Mesenchymal stem cell (in vitro differentiated cells and primary cell): ENCODE measurements around the gene KDF1.

Experiments
- DNase-seq: peaks from one replicate; pipeline ENCODE4 v3.0.0-alpha.2; 2013
- H2AFZ ChIP-seq: one replicate; pipeline ENCODE4 v1.6.1; 2013; ENCODE audit warnings: low read depth, mild to moderate bottlenecking, control low read depth, inconsistent platforms, low read length, moderate library complexity
- H2AK5ac ChIP-seq: 2 replicates; pipeline ENCODE4 v1.6.1; 2013; ENCODE audit warnings: low read length, moderate library complexity, mild to moderate bottlenecking, inconsistent platforms; ENCODE audit not compliant: severe bottlenecking
- H2BK120ac ChIP-seq: one replicate; pipeline ENCODE4 v1.6.1; 2013; ENCODE audit warnings: low read depth, mild to moderate bottlenecking, inconsistent platforms, low read length, moderate library complexity
- H2BK12ac ChIP-seq, 2 experiments: one replicate each; pipeline ENCODE4 v1.6.1; 2013; ENCODE audit warnings: inconsistent platforms in 2 of 2, low read length in 2 of 2, mild to moderate bottlenecking in 2 of 2, moderate library complexity in 2 of 2, control low read depth in 1 of 2
- H2BK15ac ChIP-seq: one replicate; pipeline ENCODE4 v1.6.1; 2013; ENCODE audit warnings: mild to moderate bottlenecking, low read depth, inconsistent platforms; ENCODE audit not compliant: poor library complexity, severe bottlenecking
- H2BK5ac ChIP-seq: 2 replicates; pipeline ENCODE4 v1.6.1; 2013; ENCODE audit warnings: low read depth, mild to moderate bottlenecking, low read length, control low read depth, inconsistent platforms; ENCODE audit not compliant: poor library complexity, severe bottlenecking
- H3K14ac ChIP-seq, 2 experiments: one replicate each; pipeline ENCODE4 v1.6.1; 2013; ENCODE audit warnings: inconsistent platforms in 2 of 2, low read length in 2 of 2, control low read depth in 1 of 2, mild to moderate bottlenecking in 1 of 2, moderate library complexity in 1 of 2
- H3K18ac ChIP-seq, 2 experiments: one replicate each; pipeline ENCODE4 v1.6.1; 2013; ENCODE audit warnings: inconsistent platforms in 2 of 2, low read length in 2 of 2, control low read depth in 1 of 2, low read depth in 1 of 2, mild to moderate bottlenecking in 1 of 2
- H3K23ac ChIP-seq, 2 experiments: one replicate each; pipeline ENCODE4 v1.6.1; 2013; ENCODE audit warnings: inconsistent platforms in 2 of 2, low read length in 2 of 2, mild to moderate bottlenecking in 2 of 2, moderate library complexity in 2 of 2, control low read depth in 1 of 2
- H3K27ac ChIP-seq: 2 replicates; pipeline ENCODE4 v1.5.1; 2013; ENCODE audit warnings: mild to moderate bottlenecking, moderate library complexity, low read length, control low read depth, inconsistent platforms; ENCODE audit not compliant: poor library complexity, severe bottlenecking
- H3K27me3 ChIP-seq, 2 experiments: 2 replicates each; pipeline versions ENCODE4 v1.6.1 to v1.7.0; 2013; ENCODE audit warnings: low read length in 2 of 2, mild to moderate bottlenecking in 2 of 2, moderate library complexity in 2 of 2, control low read depth in 1 of 2, inconsistent platforms in 1 of 2; ENCODE audit not compliant: control insufficient read depth in 1 of 2, insufficient read depth in 1 of 2
- H3K36me3 ChIP-seq, 2 experiments: 2 replicates each; pipeline versions ENCODE4 v1.6.1 to v1.7.0; 2013; ENCODE audit warnings: low read length in 2 of 2, control low read depth in 1 of 2, inconsistent platforms in 1 of 2, low read depth in 1 of 2, mild to moderate bottlenecking in 1 of 2; ENCODE audit not compliant: insufficient read depth in 2 of 2, control insufficient read depth in 1 of 2
- H3K4ac ChIP-seq, 2 experiments: one replicate each; pipeline ENCODE4 v1.6.1; 2013; ENCODE audit warnings: inconsistent platforms in 2 of 2, low read length in 2 of 2, mild to moderate bottlenecking in 2 of 2, moderate library complexity in 2 of 2, control low read depth in 1 of 2, low read depth in 1 of 2
- H3K4me1 ChIP-seq: 2 replicates; pipeline ENCODE4 v1.6.1; 2013; ENCODE audit warnings: low read depth, low read length, control low read depth; ENCODE audit not compliant: control insufficient read depth, insufficient read depth
- H3K4me2 ChIP-seq: 2 replicates; pipeline ENCODE4 v1.6.1; 2013; ENCODE audit warnings: low read length, mild to moderate bottlenecking, inconsistent platforms; ENCODE audit not compliant: poor library complexity, severe bottlenecking
- H3K4me3 ChIP-seq, 2 experiments: 2 replicates each; pipeline versions ENCODE4 v1.5.1 to v1.7.0; 2013; ENCODE audit warnings: low read length in 2 of 2, mild to moderate bottlenecking in 2 of 2, control low read depth in 1 of 2, low read depth in 1 of 2; ENCODE audit not compliant: insufficient read depth in 1 of 2
- H3K79me1 ChIP-seq: replicated peaks from 2 replicates; pipeline ENCODE4 v1.6.1; 2013; ENCODE audit warnings: mild to moderate bottlenecking, control low read depth, low read length, inconsistent platforms; ENCODE audit not compliant: poor library complexity, severe bottlenecking
- H3K9ac ChIP-seq: 2 replicates; pipeline ENCODE4 v1.7.0; 2013; ENCODE audit warnings: mild to moderate bottlenecking, low read length, moderate library complexity
- H3K9me3 ChIP-seq: 2 replicates; pipeline ENCODE4 v1.7.0; 2013; ENCODE audit warnings: mild to moderate bottlenecking, low read length; ENCODE audit not compliant: control insufficient read depth
- H4K8ac ChIP-seq: one replicate; pipeline ENCODE4 v1.6.1; 2013; ENCODE audit warnings: inconsistent platforms, mild to moderate bottlenecking, low read length, moderate library complexity
- H4K91ac ChIP-seq: one replicate; pipeline ENCODE4 v1.6.1; 2013; ENCODE audit warnings: mild to moderate bottlenecking, low read length, inconsistent platforms
- WGBS: methylation state at CpG from one replicate; pipeline ENCODE4 v1.1.7; 2013; ENCODE audit warnings: mixed read lengths; 5-methylcytosine and 5-hydroxymethylcytosine counted together

KDF1 gene

DNA sequence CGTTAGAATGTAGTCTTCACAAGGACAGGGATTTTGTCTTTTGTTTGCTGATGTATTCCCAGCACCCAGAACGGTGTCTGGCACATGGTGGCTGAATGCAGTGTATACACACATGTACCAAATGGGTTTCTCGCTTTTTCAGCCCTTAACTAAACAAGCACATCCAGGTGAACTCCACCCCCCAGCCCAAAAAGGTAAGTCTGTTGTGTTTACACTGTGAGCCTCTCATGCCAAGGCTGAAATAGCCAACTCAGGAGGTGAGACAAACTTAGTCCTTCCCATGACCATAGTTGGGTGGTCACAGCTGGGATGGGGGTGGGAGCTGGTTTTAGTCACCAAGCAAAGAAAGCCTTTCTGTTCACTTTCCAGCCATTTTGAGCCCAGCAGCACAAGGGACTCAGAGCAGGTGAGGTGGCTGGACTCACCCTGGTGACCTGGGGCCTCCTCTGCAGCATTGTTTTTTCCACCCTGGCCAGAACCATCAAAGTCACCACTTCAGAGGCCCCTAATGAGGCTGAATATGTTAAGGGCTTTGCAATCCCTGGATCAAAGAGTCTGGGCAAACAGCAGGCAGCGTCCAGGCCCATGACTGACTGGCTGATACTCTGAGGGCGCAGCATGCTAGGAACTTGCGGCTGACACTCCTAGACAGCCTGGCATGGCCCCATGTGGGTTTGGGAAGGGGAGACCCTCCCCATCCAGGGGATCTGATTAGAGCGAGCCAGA is 43.6 kb upstream of the KDF1 start:
- Histone ChIP-seq H4K91ac (no peak overlapping the region), H3K9ac (no peak overlapping the region)
- 81% methylated on average over 7 of the region's 7 CpGs for WGBS

DNA sequence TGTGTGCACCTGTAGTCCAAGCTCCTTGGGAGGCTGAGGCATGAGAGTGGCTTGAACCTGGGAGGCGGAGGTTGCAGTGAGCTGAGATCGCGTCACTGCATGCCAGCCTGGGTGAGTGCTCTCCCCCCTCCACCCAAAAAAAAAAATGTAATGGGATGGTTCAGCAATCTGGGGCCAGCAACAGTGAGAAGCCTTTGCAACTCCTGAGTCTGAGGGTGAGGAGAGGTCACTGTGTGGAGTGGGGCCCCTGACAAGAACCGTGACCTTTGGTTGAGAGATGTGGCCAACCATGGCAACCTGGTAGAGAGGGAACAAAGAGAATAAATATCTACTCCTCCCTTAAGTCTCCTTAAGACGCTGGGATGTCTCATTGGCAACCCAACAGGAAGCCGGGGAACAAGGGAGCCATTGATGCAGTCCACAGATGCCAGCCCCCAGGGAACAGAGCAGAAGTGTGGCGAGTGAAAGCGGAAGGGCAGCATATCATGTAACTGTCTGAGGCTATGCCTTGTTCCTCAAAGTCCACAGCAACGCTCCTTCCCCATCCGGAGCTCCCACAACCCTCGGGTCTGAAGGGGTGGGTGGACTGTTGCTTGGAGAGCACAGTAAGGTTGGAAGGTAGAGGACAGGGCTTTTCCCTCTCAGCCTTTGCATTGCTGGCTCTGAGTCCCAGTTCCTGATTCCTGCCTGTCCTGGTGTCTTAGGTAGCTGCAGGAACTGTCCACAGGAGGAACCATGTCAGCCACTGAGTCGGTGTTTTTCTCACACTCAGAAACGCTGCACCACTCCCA is 41.5 kb upstream of the KDF1 start:
- no peak overlapping the region for H2BK12ac ChIP-seq
- no peak overlapping the region for H3K14ac ChIP-seq
- no peak overlapping the region for H2BK5ac ChIP-seq
- H3K27ac ChIP-seq, result peak overlapping the region; percentile 43
- H3K18ac ChIP-seq, result peak overlapping the region in 1 of 2 experiments; percentile 17
- no peak overlapping the region for H3K4me2 ChIP-seq
- no peak overlapping the region for H3K23ac ChIP-seq
- no peak overlapping the region for H2AFZ ChIP-seq
- 62% methylated on average over 10 of the region's 13 CpGs for WGBS
- DNase-seq, result peak; percentile 51
- peaks cover 67% of the 10 kb centered on the region for H3K4me1 ChIP-seq
- no peaks in the 10 kb centered on the region for H3K27me3 ChIP-seq
- H4K8ac ChIP-seq, result peak overlapping the region; percentile 31
- H4K91ac ChIP-seq, result peak overlapping the region; percentile 5
- no peak overlapping the region for H2BK120ac ChIP-seq
- H3K9ac ChIP-seq, result no peak overlapping the region
- no peak overlapping the region for H2BK15ac ChIP-seq
- H2AK5ac ChIP-seq, result peak overlapping the region; percentile 4
- H3K9me3 ChIP-seq, result no peaks in the 10 kb centered on the region
- H3K4me3 ChIP-seq, result no peak overlapping the region
- H3K4ac ChIP-seq, result no peak overlapping the region
- no peaks in the 10 kb centered on the region for H3K79me1 ChIP-seq
- peaks cover 0 to 13% of the 10 kb centered on the region in 2 experiments for H3K36me3 ChIP-seq

More for the DNA sequence above, 43.6 kb upstream of the KDF1 start:
- no peak overlapping the region for H3K27ac ChIP-seq
- H2BK5ac ChIP-seq, result no peak overlapping the region
- H3K23ac ChIP-seq, result no peak overlapping the region
- no peaks in the 10 kb centered on the region for H3K27me3 ChIP-seq
- no peak overlapping the region for H3K4me3 ChIP-seq
- no peak overlapping the region for H2BK12ac ChIP-seq
- no peak overlapping the region for H2BK120ac ChIP-seq
- no peak overlapping the region for H3K14ac ChIP-seq
- no peak overlapping the region for H2BK15ac ChIP-seq
- no peak overlapping the region for H2AFZ ChIP-seq
- peak overlapping the region; percentile 41 for H2AK5ac ChIP-seq
- DNase-seq, result no peak
- H3K18ac ChIP-seq, result peak overlapping the region in 1 of 2 experiments; percentile 24
- H3K9me3 ChIP-seq, result no peaks in the 10 kb centered on the region
- H3K4me2 ChIP-seq, result no peak overlapping the region
- H3K4me1 ChIP-seq, result peaks cover 58% of the 10 kb centered on the region
- H4K8ac ChIP-seq, result peak overlapping the region; percentile 47
- peaks cover 0 to 13% of the 10 kb centered on the region in 2 experiments for H3K36me3 ChIP-seq
- no peaks in the 10 kb centered on the region for H3K79me1 ChIP-seq
- H3K4ac ChIP-seq, result no peak overlapping the region

DNA sequence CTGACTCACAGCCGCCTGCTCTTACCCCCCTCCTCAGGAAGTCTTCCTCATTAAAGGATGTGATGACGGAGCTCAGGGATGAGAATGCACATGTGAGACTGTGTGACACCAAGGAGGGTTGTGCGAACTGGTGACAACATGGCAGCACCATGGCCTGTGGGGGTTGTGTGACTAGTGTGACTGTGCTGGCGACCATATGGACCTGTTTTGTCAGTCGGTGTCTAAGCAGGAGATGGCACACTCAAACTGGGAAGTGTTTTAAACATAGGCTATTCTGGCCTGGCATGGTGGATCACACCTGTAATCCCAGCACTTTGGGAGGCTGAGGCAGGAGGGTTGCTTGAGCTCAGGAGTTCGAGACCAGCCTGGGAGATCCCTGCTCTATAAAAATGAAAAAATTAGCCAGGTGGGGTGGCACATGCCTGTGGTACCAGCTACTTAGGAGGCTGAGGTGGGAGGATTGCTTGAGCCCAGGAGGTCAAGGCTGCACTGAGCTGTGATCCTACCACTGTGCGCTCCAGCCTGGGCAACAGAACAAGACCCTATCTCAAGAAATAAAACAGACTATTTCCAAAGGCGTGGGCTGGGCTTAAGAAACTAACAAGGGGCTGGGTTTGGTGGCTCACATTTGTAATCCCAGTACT is 40.7 kb upstream of the KDF1 start:
- H2BK12ac ChIP-seq, result peak overlapping the region in 1 of 2 experiments; percentile 55
- no peak overlapping the region for H2BK5ac ChIP-seq
- H4K91ac ChIP-seq, result peak overlapping the region; percentile 81
- no peak overlapping the region for H3K23ac ChIP-seq
- H3K27ac ChIP-seq, result peak overlapping the region; percentile 91
- peak overlapping the region; percentile 40 for H2BK120ac ChIP-seq
- no peaks in the 10 kb centered on the region for H3K27me3 ChIP-seq
- peak overlapping the region in 1 of 2 experiments; percentile 63 for H3K14ac ChIP-seq
- DNase-seq, result peak; percentile 86
- no peak overlapping the region for H3K4ac ChIP-seq
- H2AK5ac ChIP-seq, result peak overlapping the region; percentile 28
- WGBS, result 74% methylated on average over 7 of the region's 8 CpGs
- peaks cover 0 to 5% of the 10 kb centered on the region in 2 experiments for H3K36me3 ChIP-seq
- no peaks in the 10 kb centered on the region for H3K79me1 ChIP-seq
- peak overlapping the region; percentile 34 for H2BK15ac ChIP-seq
- H2AFZ ChIP-seq, result no peak overlapping the region
- H4K8ac ChIP-seq, result no peak overlapping the region
- H3K9ac ChIP-seq, result no peak overlapping the region
- H3K4me1 ChIP-seq, result peaks cover 68% of the 10 kb centered on the region
- peak overlapping the region; percentile 46 to 84 for H3K18ac ChIP-seq
- no peak overlapping the region for H3K4me3 ChIP-seq
- no peaks in the 10 kb centered on the region for H3K9me3 ChIP-seq
- no peak overlapping the region for H3K4me2 ChIP-seq
